Effector memory CD4-positive, alpha-beta T cell (primary cell): ENCODE results near the gene GLB1L.
"Not testable (repeated sequence)": the region's sequence is repeated elsewhere in the genome, so short reads cannot be mapped to it uniquely, and the experiment has no call there.

Experiments
- DNase-seq, 3 donors: peaks; one replicate each; pipeline ENCODE4 v3.0.0-alpha.2; 2020
- H3K27ac ChIP-seq: 2 replicates; pipeline ENCODE4 v1.7.0; 2013; ENCODE audit warnings: mild to moderate bottlenecking, low read length, moderate library complexity; ENCODE audit not compliant: insufficient read depth, poor library complexity, severe bottlenecking
- H3K27me3 ChIP-seq: replicated peaks from 2 replicates; pipeline ENCODE4 v1.7.0; 2013; ENCODE audit warnings: mild to moderate bottlenecking, low read length; ENCODE audit not compliant: insufficient read depth, control insufficient read depth, poor library complexity, severe bottlenecking
- H3K36me3 ChIP-seq: 2 replicates; pipeline ENCODE4 v1.7.0; 2013; ENCODE audit warnings: mild to moderate bottlenecking, low read length, moderate library complexity; ENCODE audit not compliant: control insufficient read depth, insufficient read depth
- H3K4me1 ChIP-seq: 2 replicates; pipeline ENCODE4 v1.7.0; 2013; ENCODE audit warnings: low read length, mild to moderate bottlenecking; ENCODE audit not compliant: control insufficient read depth, insufficient read depth, poor library complexity, severe bottlenecking
- H3K4me3 ChIP-seq: 2 replicates; pipeline ENCODE4 v1.7.0; 2013; ENCODE audit warnings: low read length, low read depth, mild to moderate bottlenecking; ENCODE audit not compliant: insufficient read depth, poor library complexity, severe bottlenecking
- H3K9me3 ChIP-seq: 2 replicates; pipeline ENCODE4 v1.7.0; 2013; ENCODE audit warnings: mild to moderate bottlenecking, low read length, moderate library complexity; ENCODE audit not compliant: control insufficient read depth

GLB1L gene

DNA sequence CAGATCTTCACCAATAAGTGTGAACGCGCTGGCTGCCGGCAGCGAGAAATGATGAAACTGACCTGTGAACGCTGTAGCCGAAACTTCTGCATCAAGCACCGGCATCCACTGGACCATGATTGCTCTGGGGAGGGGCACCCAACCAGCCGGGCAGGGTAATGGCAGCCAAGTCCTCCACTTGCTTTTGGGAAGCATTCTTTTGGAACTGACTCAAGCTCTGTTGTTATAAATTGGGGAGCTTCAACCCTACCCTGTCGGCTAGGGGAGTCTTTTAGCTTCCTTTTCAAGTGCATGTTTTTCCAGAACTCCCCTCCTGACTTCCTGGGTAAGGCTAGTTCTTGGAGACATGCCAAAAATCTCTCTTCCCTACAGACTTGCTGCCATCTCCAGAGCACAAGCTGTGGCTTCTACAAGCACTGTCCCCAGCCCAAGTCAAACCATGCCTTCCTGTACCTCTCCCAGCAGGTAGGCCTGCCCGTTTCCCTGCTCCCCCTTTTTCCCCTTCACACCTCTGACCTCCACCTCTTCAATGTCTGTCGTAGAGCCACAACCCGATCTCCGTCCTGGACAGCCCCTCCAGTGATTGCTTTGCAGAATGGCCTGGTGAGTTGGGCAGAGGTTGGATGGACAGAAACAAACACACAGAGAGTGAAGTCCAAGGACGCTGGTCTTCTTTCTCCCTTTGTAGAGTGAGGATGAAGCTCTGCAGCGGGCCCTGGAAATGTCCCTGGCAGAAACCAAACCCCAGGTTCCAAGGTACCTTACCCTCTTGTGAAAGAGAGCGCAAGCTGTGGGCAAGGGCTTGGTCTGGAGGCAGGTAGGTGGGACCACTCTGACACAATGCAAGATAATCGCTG lies 37.1 kb downstream of the GLB1L start:
- Histone ChIP-seq H3K27me3 (no peaks in the 10 kb centered on the region), H3K9me3 (no peaks in the 10 kb centered on the region), H3K4me1 (peaks cover 10% of the 10 kb centered on the region), H3K4me3 (no peak overlapping the region), H3K27ac (no peak overlapping the region), H3K36me3 (no peaks in the 10 kb centered on the region)
- DNase-seq = no peak

DNA sequence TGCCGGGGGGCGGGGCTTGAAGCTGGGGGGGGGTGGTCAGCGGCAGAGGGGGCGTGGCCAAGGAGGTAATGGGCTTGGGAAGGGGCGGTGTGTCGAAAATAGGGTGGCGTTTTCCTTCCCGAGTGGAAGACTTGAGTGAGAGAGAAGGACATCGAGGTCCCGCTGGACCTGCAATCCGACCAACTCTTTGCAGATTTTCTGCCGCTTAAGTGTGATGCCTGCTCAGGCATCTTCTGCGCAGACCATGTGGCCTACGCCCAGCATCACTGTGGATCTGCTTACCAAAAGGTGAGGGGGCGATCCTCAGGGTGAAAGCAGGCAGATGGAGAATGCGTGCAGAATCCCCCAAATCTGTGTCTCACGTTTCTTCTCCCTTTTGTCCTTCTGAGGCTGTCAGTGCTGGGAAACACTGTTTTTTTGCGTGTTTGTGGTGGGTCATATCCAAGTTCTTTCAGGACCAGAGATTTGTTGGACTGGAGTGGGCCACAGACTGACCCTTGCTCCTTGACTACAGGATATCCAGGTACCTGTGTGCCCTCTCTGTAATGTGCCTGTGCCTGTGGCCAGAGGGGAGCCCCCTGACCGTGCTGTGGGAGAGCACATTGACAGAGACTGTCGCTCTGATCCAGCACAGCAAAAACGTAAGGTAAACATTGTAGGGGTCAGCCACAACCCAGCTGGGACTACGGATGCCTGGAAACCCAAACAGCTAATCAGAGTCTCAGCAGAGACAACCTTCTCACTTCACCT lies 37.9 kb downstream of the GLB1L start:
- no peak for DNase-seq
- no peaks in the 10 kb centered on the region for H3K27me3 ChIP-seq
- peak overlapping the region; percentile 92 for H3K27ac ChIP-seq
- no peaks in the 10 kb centered on the region for H3K9me3 ChIP-seq
- peak overlapping the region; percentile 68 for H3K4me3 ChIP-seq
- H3K36me3 ChIP-seq = no peaks in the 10 kb centered on the region
- H3K4me1 ChIP-seq = peaks cover 10% of the 10 kb centered on the region

DNA sequence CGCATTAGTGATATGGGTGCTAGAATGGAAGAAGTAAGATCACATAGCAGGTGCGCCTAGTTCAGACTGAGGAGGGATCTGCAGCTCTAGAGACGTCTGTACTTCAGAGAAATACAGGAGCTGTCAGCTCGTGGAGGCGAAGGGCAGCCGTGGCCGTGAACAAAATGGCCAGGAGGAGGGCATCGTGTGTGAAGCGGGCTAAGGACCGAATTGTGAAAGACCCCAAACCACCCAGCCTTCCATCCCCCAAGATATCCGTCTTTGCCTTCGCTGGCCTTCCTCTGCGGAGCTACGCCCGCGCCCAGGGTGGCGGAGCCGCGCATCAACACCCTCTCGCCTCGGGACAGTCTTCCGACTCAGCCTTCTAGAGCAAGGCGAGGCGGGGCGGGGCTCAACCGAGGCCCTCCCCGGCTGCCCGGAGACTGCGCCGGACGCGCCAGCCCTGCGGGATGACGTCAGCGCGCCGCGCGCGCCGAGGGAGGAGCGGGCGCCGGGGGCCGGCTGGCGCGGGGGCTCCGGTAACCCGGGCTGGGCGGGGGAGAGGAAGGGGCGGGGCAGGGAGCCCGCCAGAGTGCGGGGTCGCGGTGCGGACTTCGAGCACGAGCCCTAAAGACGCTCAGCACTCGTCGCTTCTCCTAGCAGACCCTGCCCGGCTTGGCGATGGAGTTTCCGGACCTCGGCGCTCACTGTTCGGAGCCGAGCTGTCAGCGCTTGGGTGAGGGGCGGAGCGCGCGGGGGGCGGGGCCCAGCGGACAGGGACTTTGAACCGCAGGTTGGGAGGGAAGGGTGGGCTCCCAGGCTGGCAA lies 38.7 kb downstream of the GLB1L start, which contains the start of gene ZFAND2B:
Gene ZFAND2B, plus strand, starts transcription at position 455 of the 806 bp plus-strand sequence. Its CDS starts 206 bp downstream, at position 661.
- Histone ChIP-seq H3K4me1 (peaks cover 10% of the 10 kb centered on the region), H3K36me3 (no peaks in the 10 kb centered on the region), H3K4me3 (peak within 1 kb of the TSS; percentile 68), H3K27ac (peak within 1 kb of the TSS; percentile 92), H3K9me3 (no peaks in the 10 kb centered on the region), H3K27me3 (no peaks in the 10 kb centered on the region)
- DNase-seq = peak; percentile 90 to 93 (median 91)

DNA sequence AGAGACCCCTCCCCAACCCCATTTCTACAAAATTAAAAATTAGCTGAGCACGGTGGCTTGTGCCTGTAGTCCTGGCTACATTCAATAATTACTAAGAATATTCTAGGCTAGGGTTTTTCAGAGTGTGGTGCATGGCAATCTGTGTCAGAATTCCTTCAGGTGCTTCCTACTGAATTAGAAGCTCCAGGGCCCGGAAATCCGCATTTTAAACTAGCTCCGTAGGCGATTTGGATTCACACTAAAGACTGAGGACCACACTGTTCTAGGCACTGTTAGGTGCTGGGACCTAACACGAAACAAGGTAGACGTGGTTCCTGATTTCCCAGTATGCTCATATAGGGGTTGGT lies 39.3 kb downstream of the GLB1L start:
- no peaks in the 10 kb centered on the region for H3K27me3 ChIP-seq
- no peaks in the 10 kb centered on the region for H3K9me3 ChIP-seq
- H3K4me3 ChIP-seq = peak overlapping the region; percentile 68
- no peak for DNase-seq
- no peaks in the 10 kb centered on the region for H3K36me3 ChIP-seq
- H3K4me1 ChIP-seq = peaks cover 6% of the 10 kb centered on the region
- peak overlapping the region; percentile 92 for H3K27ac ChIP-seq

DNA sequence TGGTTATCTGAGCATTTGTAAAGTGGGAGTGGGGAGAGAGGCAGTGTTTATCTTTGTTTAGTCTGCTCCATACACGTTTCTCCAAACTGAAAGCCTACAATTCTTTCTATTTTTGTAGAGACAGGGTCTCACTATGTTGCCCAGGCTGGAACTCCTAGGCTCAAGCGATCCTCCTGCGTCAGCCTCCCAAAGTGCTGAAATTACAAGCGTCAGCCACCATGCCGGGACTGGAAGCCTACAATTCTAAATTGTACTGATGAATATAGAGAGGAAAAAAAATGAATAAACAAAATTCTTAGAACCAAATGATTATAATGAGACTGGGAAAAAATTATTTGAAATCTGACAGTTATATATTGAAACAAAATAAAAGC lies 40.1 kb downstream of the GLB1L start:
- no peaks in the 10 kb centered on the region for H3K9me3 ChIP-seq
- no peaks in the 10 kb centered on the region for H3K27me3 ChIP-seq
- peaks cover 5% of the 10 kb centered on the region for H3K4me1 ChIP-seq
- H3K36me3 ChIP-seq = no peaks in the 10 kb centered on the region
- H3K27ac ChIP-seq = no peak overlapping the region
- no peak overlapping the region for H3K4me3 ChIP-seq
- no peak for DNase-seq

DNA sequence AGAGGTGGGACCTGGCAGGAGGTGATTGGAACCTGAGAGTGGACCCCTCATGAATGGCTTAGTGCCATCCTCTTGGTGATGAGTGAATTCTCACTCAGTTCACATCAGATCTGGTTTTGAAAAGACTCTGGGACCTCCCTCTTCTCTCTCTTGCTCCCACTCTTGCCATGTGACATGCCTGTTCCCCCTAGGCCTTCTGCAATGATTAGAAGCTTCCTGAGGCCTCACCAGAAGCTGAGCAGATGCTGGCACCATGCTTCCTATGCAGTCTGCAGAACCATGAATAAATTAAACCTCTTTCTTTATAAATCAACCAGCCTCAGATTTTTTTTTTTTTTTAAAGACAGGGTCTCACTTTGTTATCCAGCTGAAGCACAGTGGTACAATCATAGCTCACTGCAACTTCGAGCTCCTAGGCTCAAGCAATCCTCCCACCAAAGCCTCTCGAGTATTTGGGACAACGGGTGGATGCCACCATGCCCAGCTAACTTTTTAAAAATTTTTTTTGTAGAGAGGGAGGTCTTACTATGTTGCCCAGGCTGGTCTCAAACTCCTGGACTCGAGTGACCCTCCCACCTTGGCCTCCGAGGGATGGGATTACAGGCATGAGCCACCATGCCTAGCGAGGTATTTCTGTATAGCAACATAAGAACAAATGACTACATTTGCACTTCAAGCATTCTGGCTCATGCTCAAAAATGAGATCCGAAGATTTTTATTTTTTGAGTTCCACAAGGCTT lies 40.6 kb downstream of the GLB1L start:
- Histone ChIP-seq H3K4me3 (no peak overlapping the region), H3K36me3 (no peaks in the 10 kb centered on the region), H3K9me3 (no peaks in the 10 kb centered on the region), H3K27ac (no peak overlapping the region), H3K27me3 (no peaks in the 10 kb centered on the region), H3K4me1 (peaks cover 5% of the 10 kb centered on the region)
- DNase-seq = no peak

DNA sequence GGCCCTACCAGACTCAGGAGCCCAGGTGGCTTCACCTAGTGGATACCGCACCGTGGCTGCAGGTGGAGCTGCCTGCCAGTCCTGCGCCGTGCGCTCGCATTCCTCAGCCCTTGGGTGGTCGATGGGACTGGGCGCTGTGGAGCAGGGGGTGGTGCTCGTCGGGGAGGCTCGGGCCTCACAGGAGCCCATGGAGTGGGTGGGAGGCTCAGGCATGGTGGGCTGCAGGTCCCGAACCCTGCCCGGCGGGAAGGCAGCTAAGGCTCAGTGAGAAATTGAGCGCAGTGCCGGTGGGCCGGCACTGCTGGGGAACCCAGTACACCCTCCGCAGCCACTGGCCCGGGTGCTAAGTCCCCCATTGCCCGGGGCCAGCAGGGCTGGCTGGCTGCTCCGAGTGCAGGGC lies 43.9 kb downstream of the GLB1L start:
- not testable (repeated sequence) for H3K36me3 ChIP-seq, H3K27me3 ChIP-seq, H3K9me3 ChIP-seq, H3K4me3 ChIP-seq, H3K4me1 ChIP-seq, H3K27ac ChIP-seq, DNase-seq

DNA sequence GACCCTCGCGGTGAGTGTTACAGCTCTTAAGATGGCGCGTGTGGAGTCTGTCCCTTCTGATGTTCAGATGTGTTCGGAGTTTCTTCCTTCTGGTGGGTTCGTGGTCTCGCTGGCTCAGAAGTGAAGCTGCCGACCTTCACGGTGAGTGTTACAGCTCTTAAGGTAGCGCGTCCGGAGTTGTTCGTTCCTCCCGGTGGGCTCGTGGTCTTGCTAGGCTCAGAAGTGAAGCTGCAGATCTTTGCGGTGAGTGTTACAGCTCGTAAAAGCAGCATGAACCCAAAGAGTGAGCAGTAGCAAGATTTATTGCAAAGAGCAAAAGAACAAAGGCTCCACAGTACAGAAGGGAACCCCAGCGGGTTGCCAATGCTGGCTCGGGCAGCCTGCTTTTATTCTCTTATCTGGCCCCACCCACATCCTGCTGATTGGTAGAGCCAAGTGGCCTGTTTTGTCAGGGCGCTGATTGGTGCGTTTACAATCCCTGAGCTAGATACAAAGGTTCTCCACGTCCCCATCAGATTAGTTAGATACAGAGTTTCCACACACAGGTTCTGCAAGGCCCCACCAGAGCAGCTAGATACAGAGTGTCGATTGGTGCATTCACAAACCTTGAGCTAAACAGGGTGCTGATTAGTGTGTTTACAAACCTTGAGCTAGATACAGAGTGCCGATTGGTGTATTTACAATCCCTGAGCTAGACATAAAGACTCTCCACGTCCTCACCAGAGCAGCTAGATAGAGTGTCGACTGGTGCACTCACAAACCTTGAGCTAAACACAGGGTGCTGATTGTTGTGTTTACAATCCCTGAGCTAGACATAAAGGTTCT lies 44.5 kb downstream of the GLB1L start:
- DNase-seq = not testable (repeated sequence)

More for the DNA sequence above, 44.5 kb downstream of the GLB1L start:
- not testable (repeated sequence) for H3K36me3 ChIP-seq, H3K4me3 ChIP-seq, H3K9me3 ChIP-seq, H3K27ac ChIP-seq, H3K4me1 ChIP-seq, H3K27me3 ChIP-seq
